HG03108 (cell line): ENCODE measurements around the gene MRGPRF.

Experiments used
- ATAC-seq: cut with Tn5 transposase; IDR thresholded peaks from one replicate; pipeline ENCODE4 v1.9.1; 2021; ENCODE audit warnings: moderate library complexity; ENCODE audit not compliant: unreplicated experiment

MRGPRF gene

DNA sequence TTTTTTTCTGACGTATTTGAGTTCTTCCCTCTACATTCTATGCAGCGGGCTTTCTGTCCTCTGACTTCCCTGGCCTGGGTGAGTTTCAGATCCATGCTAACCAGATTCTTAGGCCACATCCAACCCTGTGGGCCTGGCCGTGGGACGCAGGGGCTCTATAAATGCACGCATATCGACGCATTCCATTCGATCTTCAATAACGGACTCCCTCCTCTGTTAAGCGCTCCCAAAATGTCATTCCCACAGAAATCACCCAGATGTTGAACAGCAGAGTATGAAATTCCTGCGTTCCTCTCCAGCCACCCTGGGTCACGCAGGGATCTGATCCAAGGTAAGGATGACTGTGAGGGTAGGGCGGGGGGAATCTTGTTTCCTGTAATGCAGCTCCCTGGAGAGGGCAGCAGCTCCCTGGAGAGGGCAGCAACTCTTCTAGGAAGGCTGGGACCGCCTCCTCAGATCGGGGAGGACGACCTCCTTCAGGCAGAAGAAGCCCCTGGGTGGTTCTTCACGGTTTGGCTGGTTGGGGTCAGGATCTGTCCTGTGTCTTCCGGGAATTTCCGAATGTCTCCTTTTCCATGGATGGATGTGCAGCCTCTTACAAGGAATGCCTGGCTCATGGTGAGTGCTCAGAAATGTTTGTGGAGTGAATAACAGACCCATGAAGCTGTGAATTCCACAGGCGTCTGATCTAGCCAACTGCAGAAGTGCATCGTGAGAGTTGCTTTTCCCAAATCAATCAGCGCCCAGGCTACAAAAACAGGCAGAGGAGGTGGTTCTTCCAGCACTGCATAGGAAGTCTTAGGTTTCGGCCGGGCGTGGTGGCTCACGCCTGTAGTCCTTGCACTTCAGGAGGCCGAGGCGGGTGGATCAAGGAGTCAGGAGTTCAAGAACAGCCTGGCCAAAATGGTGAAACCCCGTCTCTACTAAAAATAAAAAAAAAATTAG, 44.5 kb downstream of the MRGPRF start:
- no peak for ATAC-seq

DNA sequence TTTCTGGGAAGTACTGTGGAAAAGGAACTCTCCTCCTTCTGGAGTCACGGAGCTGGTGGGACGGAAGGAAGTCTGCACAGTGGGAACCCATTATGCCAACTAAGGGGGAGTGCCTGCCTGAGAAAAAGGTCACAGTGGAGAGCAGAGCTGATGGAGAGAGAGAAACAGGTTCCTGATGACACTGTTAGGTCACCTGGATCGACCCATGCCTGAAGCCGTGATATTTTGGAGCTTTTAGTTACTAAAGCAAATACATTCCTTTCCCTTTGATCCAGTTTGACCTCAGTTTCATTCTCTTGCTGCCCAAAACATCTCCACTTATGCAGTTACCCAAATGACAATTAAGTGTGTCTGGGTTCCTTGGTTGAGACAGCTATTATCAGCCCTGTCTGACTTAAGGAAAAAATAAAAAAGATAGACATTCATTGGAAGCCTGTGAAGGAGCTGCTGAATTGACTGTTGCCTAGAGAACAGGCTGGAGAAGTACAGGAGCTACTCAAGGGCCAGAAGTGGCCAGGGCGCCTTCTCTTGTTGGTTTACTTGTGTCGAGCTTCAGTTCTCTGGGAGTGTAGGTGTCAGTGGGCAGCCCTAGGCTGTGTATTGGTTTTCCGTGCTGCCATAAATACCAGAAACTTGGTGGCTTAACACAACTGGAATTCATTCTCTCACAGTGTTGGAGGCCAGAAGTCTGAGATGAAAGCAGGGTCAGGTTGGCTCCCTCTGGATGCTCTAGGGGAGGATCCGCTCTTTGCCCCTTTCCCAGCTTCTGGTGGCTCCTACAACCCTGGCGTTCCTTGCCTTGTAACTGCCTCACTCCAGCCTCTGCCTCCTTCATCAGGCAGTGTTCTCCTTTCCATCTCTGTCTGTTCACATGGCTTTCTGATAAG, 45.9 kb downstream of the MRGPRF start:
- ATAC-seq: no peak

DNA sequence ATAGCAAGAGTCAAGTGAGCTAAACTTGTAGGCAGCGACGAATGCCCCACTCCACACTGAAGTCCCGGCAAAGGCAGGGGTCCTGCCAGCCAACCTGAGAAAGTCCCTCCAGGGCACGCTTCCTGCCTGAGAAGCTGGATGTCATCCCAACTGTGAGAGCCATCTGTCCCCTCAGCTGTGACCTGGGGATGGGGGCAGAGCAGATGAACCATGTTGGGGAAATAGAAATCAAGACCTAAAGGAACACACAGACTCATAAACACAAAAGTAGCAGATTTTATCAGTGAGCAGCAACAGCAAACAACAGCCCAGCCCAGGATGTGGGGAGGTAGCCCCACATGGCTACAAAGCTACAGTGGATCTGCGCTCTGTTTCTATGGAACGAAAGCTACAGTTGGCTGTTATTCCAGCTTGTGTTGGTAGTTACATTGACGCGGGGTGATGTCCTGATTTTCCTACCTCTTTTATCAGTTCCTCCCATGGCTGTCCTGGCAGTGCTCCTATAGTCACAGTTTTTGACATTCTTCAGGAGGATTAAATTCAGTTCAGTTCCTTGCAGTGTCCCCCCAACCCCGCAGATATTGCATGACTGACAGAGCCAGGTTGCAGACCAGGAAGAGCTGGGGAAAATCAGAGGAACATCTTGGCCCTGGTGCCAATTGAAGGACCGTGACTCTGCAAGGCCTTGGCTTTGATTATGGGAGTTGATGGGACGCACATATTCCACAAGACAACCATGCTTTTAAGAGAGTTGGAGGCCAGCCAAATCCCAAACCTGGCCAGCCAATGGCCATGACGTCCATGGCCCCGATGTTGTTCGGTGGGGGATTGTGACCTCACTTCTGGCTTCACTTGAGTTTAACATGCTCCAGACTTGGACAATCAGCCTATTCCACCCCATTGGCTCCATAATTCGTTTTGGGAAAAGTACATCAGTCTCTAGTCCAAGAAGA, 46.9 kb downstream of the MRGPRF start:
- ATAC-seq: no peak

DNA sequence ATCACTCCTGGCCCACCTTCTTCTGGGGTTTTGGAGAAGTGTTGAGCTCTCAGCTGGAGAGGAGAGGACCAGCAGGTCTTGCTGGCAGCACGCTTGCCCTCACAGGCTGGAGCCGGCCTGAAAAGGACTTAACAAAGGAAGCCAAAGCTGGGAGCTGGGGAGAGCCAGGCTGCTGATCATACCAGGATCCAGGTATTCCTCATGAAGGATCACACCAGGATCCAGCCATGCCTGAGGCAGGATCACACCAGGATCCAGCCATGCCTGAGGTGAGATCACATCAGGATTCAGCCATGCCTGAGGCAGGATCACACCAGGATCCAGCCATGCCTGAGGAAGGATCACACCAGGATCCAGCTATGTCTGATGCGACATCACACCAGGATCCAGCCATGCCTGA, 49.3 kb downstream of the MRGPRF start:
- ATAC-seq: no peak

DNA sequence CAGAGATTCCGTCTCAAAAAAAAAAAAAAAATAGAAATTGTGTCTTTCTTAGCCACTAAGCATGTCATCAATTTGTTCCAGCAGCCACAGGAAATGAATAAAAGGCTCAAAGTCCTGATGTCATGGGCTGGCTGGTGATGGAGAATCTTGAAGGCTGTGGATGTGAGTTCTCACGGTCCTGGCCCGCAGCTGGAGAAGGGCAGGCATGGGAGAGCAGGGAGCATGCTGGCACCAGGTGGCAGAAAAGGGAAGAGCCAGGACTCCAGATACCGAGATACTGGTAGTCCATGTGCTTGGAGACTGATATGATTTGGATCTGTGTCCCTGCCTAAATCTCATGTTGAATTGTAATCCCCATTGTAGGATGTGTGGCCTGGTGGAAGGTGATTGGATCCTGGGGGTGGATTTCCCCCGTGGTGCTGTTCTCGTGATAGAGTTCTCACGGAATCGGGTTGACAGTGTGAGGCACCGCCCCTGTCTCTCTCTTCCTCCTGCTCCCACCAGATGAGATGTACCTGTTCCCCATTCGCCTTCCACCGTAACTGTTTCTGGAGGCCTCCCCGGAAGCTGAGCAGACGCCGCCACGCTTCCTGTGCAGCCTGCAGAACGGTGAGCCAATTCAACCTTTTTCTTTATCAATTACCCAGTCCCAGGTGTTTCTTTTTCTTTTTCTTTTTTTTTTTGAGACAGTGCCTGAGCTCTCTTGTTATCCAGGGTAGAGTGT, 50.4 kb downstream of the MRGPRF start:
- ATAC-seq: no peak

DNA sequence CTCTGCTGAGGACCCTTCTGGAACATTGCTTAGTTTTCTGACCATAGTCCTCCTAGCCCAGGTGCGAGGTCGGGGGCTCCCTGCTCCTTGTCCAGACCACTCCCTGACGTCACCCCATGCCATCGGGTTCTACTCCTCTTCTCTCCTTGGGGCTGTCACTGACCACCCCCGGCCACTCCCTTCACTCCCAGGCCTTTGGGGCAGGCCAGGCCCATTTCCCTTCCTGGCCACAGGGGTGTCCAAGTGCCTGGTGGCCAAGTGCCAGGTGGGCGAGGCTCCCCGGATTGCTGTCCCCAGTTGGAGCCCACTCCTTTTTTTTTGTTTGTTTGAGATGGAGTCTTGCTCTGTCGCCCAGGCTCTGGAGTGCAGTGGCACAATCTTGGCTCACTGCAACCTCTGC, 51.8 kb downstream of the MRGPRF start:
- ATAC-seq: no peak

DNA sequence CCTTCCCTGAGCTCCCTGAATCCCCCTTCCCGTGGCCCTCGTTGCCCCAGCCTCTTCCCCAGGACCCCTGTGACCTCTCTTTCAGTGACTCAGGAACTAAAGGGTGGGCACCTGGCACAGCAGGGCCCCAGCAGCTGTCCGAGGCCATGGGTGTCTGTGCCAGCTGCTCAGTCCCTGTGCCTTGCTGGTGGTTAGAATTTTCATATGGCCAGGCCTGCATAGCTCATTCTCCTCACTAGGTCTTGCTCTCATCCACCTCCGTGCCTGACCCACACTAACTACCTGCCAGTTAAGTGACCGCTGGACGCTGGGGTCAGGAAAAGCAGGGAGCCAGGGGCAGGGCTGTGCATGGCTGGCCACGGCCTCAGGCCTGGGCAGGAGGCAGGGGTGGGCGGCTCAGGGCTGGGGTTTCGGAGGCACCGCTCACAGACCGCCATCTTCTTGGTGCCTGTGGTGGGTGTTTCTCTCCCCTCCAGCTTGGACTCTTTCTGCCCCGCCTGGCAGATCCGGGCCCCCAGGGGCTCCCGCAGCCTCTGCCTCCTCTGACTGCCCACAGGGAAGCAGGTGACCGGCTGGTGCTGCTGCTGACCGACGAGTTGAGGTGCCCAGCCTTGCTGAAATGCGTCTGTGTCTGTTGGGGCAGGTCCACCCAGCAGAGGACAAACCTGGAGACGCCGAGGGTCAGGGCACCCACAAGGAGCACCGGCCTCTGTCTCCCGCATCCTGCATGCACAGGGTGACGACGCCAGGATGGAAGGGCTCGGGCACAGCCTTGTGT, 52.6 kb downstream of the MRGPRF start:
- ATAC-seq: no peak

DNA sequence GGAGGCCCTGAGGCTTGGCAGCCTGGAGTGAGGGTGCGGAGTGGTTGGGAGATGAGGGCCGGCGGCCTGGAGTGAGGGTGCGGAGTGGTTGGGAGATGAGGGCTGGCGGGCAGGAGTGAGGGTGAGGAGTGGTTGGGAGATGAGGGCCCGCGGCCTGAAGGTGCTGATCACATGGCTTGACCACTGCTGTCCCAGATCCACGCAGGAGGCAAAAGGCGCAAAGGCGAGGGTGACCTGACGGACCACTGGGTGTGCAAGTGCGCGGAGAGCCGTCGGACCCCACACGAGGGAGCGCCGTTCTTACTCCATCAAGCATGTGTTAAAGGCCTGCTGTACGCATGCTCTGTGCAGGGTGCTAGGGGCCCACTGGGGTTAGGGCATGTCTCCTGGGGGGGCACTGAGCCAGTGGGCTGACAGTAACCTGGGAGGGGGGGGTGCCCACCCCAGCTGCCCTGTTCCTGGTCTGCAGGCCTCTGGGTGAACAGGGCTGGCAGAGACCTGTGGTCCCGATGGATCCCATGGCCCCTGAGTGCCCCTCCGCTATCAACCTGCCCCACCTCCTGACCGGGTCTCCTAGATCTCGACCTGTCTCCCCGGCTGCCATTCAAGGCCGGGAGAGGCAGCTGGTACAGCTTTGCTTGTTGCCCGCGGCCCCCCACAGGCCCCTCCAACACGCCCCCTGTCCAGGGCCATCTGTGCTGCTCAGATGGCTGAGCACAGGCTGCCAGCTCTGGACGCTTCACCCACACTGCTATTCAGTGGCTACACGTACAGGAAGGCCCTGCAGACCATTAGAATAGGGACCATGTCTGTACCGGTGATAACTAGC, 53.4 kb downstream of the MRGPRF start:
- no peak for ATAC-seq

DNA sequence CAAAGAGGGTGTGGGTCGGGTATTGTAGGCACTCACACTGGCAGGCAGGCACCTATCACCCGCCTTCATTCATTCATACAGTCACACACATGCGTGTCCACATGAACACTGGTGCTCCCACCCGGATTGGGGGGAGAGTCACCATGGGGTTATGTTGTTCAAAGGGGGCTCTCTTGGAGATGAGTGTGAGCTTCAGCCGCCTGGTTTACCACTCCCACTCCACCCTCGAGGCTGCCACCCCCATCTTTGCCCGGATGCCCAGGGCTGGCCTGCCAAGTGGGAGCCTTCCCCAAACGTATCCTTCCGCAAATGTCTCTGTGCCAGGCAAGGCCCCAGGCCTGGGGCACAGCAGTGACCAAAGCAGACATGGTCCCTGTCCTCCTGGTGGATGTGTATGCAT, 54.8 kb downstream of the MRGPRF start:
- no peak for ATAC-seq

DNA sequence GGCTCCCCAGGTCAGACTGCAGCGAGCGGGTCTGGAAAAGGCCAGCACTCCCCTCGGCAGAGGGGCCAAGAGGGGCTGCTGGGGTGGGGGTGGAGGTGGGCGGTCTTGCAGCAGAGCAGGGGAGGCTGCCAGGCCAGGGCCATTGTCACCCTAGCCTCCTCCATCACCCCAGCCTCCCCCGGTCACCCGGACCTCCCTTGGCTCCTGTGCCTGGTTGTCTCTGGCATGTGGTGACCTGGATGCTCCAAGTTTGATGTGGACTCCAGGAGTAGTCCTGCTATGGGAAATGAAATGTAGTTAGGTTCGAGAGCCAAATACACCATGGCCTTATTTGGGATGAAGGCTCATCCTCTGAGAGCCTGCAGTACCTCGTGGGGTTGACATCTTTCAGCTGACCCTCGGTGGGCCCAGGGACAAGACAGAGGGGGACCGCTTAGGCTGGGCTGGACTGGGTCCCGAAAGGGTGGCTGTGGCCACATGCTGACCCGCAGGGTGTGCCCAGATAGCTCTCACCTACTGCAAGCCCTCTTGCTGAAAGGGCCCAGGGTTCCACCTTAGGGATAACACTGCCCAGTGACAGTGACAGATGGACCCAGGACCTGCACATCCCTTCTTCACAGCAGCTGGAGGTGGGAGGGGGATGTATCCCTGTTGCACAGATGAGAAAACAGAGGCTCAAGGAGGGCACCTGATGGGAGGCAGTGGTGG, 56.3 kb downstream of the MRGPRF start:
- no peak for ATAC-seq

DNA sequence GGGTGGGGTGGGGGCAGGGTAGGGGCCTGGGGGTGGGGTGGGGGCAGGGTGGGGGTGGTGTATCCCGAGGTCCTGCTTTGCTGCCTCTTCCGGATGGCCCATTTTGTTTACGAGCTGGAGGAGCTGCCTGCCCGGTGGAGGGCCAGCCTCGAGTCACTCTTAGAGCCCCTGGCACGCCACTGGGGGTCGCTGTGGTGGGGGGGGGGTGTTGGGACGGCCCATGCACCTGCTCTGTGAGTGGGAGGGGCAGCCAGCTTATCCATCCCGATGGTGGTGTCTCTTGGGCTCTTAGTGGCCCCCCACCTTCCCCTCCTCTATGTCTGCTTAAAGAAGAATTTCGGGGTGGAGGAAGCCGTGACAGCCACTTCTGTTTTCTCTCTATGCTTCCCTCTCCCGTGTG, 56.9 kb downstream of the MRGPRF start:
- ATAC-seq: no peak

DNA sequence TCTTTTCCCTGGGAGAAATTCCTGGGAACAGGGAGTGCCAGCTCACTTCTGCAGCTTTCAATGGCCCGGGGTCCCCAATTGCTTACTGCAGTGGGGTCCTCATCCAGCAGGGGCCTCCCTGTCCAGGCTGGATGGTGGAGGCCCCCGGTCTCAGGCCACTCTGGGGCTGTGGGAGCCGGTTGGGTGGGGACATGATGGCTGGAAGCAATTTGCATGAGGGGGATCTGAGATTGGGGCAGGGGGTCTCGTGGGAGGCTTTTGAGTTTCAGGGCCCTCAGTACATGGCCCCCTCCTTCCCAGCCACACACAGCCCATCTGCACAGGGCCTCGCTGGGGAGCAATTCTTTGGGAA, 57.5 kb downstream of the MRGPRF start:
- ATAC-seq: no peak

DNA sequence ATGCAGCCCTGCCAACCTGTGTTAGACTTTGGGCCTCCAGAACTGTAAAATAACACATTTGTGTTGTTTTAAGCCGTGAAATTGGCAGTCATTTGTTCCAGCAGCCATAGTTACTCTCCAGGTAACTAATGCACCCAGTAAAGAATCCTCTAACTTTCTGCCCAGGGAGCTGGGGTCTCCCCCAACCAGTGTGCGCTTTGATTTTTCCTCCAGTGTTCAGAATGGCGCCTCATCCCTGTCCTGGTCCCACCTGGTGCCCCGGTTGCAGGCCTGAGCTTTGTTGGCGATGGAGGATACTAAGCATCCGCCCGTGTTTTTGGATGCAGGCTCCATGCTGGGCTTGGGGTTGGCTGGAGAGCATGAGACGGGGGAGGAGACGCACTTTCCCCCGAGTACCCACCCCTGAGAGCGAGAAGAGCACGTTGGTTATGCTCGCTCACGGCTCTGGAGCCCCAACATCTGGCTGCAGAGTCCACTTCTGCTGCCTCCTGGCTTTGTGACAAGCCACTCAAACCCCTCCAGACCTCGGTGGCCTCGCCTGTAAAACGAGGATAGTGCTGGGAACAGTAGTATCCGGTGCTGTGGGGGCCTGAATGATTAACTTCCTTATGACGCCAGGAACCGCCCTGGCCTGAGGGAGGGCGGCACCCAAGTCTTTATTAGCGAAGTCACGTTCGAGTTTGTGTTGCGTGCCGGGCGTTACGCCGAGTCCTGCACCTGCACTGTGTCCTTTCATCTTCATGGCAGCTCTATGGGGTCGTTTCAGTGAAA, 58.0 kb downstream of the MRGPRF start:
- ATAC-seq: no peak
